DOHH2 (cell line): ENCODE results near the gene DUOXA2.

Experiments
- H3F3A ChIP-seq: fragments of 200-600 bp; sonication (generic), shearing (Covaris generic); 2 replicates; pipeline ENCODE4 v1.6.0; 2016; ENCODE audit warnings: antibody characterized with exemption, mild to moderate bottlenecking; ENCODE audit not compliant: control insufficient read depth, insufficient read depth
- H3K27ac ChIP-seq: fragments of 200-600 bp; sonication (generic); 2 replicates; pipeline ENCODE4 v1.5.1; 2014; ENCODE audit warnings: low read depth, mild to moderate bottlenecking, low read length, moderate library complexity
- H3K27me3 ChIP-seq: fragments of 200-600 bp; sonication (generic); 2 replicates; pipeline ENCODE4 v1.6.1; 2014; ENCODE audit warnings: mild to moderate bottlenecking, low read length, mixed read lengths; ENCODE audit not compliant: control insufficient read depth
- H3K36me3 ChIP-seq: fragments of 200-600 bp; sonication (generic); 2 replicates; pipeline ENCODE4 v1.6.1; 2014; ENCODE audit warnings: mild to moderate bottlenecking, low read length, moderate library complexity, mixed read lengths; ENCODE audit not compliant: control insufficient read depth
- H3K4me1 ChIP-seq: fragments of 200-600 bp; sonication (generic); 2 replicates; pipeline ENCODE4 v1.6.1; 2014; ENCODE audit warnings: mild to moderate bottlenecking, low read length, mixed read lengths; ENCODE audit not compliant: control insufficient read depth
- H3K4me2 ChIP-seq: fragments of 200-600 bp; sonication (generic); 2 replicates; pipeline ENCODE4 v1.6.0; 2014; ENCODE audit warnings: mild to moderate bottlenecking, low read length, moderate library complexity
- H3K4me3 ChIP-seq: fragments of 200-600 bp; sonication (generic); 2 replicates; pipeline ENCODE4 v1.5.1; 2014; ENCODE audit warnings: mild to moderate bottlenecking, low read length, mixed read lengths
- H3K79me2 ChIP-seq: fragments of 200-600 bp; sonication (generic); 2 replicates; pipeline ENCODE4 v1.6.1; 2014; ENCODE audit warnings: mild to moderate bottlenecking, low read length, mixed read lengths; ENCODE audit not compliant: control insufficient read depth
- H3K9me2 ChIP-seq: fragments of 200-600 bp; sonication (generic); replicated peaks from 2 replicates; pipeline ENCODE4 v1.6.1; 2014; ENCODE audit warnings: mild to moderate bottlenecking, low read length, mixed read lengths; ENCODE audit not compliant: control insufficient read depth
- H3K9me3 ChIP-seq: fragments of 200-600 bp; sonication (generic); 2 replicates; pipeline ENCODE4 v1.6.1; 2014; ENCODE audit warnings: antibody characterized with exemption, low read length, mixed read lengths; ENCODE audit not compliant: control insufficient read depth, insufficient read depth
- H4K20me1 ChIP-seq: fragments of 200-600 bp; sonication (generic); 2 replicates; pipeline ENCODE4 v1.6.0; 2014; ENCODE audit warnings: low read depth, mild to moderate bottlenecking, antibody characterized with exemption, low read length, moderate library complexity; ENCODE audit not compliant: control insufficient read depth, insufficient read depth
- CTCF ChIP-seq: fragments of 200-600 bp; sonication (generic); IDR thresholded peaks from one replicate; pipeline ENCODE4 v1.5.1; 2014; ENCODE audit warnings: antibody characterized with exemption, mild to moderate bottlenecking, low read depth, low read length; ENCODE audit not compliant: poor library complexity, severe bottlenecking
- EZH2phosphoT487 ChIP-seq: fragments of 200-600 bp; sonication (generic); IDR thresholded peaks from 2 replicates; pipeline ENCODE4 v1.6.1; 2017; ENCODE audit warnings: borderline replicate concordance, mild to moderate bottlenecking, antibody characterized with exemption, low read length, moderate library complexity, mixed read lengths

The DUOXA2 gene

GRCh38 chr15:45163508-45163856 is 49.4 kb downstream of the DUOXA2 start:
- no peaks in the 10 kb centered on the region for H3K27me3 ChIP-seq
- peaks cover 17% of the 10 kb centered on the region for H3K79me2 ChIP-seq
- TF ChIP-seq CTCF (no peak), EZH2phosphoT487 (no peak)
- H3K9me3 ChIP-seq: no peaks in the 10 kb centered on the region
- H3K27ac ChIP-seq: no peak overlapping the region
- H3F3A ChIP-seq: no peaks in the 10 kb centered on the region
- H3K36me3 ChIP-seq: no peaks in the 10 kb centered on the region
- no peak overlapping the region for H3K4me3 ChIP-seq
- no peak overlapping the region for H3K4me2 ChIP-seq
- no peaks in the 10 kb centered on the region for H4K20me1 ChIP-seq
- H3K4me1 ChIP-seq: peaks cover 20% of the 10 kb centered on the region
- no peaks in the 10 kb centered on the region for H3K9me2 ChIP-seq

- H3K9me3 ChIP-seq: no peaks in the 10 kb centered on the region
Observed at GRCh38 chr15:45164914-45165313, 50.8 kb downstream of the DUOXA2 start.

GRCh38 chr15:45165536-45165935 is 51.4 kb downstream of the DUOXA2 start:
- Histone ChIP-seq H3K9me2 (no peaks in the 10 kb centered on the region), H3K27ac (no peak overlapping the region), H3K79me2 (peaks cover 17% of the 10 kb centered on the region), H3K36me3 (no peaks in the 10 kb centered on the region), H3K4me1 (peaks cover 31% of the 10 kb centered on the region), H3K9me3 (no peaks in the 10 kb centered on the region), H4K20me1 (no peaks in the 10 kb centered on the region), H3K4me3 (peak overlapping the region; percentile 92), H3K27me3 (no peaks in the 10 kb centered on the region), H3F3A (0 out of 2 replicates have a peak, but pooled peaks cover 5% of the 10 kb centered on the region), H3K4me2 (peak overlapping the region; percentile 82)
- TF ChIP-seq CTCF (no peak), EZH2phosphoT487 (no peak)

More at GRCh38 chr15:45164914-45165313, 50.8 kb downstream of the DUOXA2 start:
- no peaks in the 10 kb centered on the region for H3K27me3 ChIP-seq
- H4K20me1 ChIP-seq: no peaks in the 10 kb centered on the region
- H3F3A ChIP-seq: 0 out of 2 replicates have a peak, but pooled peaks cover 1% of the 10 kb centered on the region
- H3K4me2 ChIP-seq: no peak overlapping the region; the same call in 1 of the 2 replicates
- no peaks in the 10 kb centered on the region for H3K36me3 ChIP-seq
- peaks cover 28% of the 10 kb centered on the region for H3K4me1 ChIP-seq
- H3K4me3 ChIP-seq: no peak overlapping the region
- H3K27ac ChIP-seq: no peak overlapping the region
- peaks cover 17% of the 10 kb centered on the region for H3K79me2 ChIP-seq
- no peak for TF ChIP-seq CTCF
- no peak for TF ChIP-seq EZH2phosphoT487
- no peaks in the 10 kb centered on the region for H3K9me2 ChIP-seq
